GM12873 (cell line): Measurements from ENCODE around the gene DENND2A.

Experiments
- TF ChIP-seq, protein P1 (sequence below): IDR thresholded peaks from 2 replicates; pipeline ENCODE4 v1.5.1; 2012; ENCODE audit warnings: low read depth, mild to moderate bottlenecking, moderate library complexity, low read length, control low read depth; ENCODE audit not compliant: insufficient read depth; ENCODE audit errors: missing control alignments

DENND2A gene

DNA sequence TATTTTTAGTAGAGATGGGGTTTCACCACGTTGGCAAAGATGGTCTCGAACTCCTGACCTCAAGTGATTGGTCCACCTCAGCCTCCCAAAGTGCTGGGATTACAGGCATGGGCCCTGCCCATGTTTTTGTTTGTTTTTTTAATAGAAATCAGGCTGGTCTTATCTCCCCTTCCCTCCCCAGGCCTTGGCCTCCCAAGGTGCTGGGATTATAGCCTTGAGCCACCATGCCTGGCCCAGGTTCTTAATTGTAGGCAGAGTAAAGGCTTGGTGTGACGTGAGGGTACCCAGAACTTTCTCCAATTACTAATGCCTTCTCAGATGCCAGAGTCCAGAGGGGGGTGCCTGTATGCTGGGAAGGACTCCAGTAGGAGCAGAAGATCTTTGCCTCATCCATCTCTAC, 156.1 kb downstream of the DENND2A start:
- TF ChIP-seq, protein P1, sequence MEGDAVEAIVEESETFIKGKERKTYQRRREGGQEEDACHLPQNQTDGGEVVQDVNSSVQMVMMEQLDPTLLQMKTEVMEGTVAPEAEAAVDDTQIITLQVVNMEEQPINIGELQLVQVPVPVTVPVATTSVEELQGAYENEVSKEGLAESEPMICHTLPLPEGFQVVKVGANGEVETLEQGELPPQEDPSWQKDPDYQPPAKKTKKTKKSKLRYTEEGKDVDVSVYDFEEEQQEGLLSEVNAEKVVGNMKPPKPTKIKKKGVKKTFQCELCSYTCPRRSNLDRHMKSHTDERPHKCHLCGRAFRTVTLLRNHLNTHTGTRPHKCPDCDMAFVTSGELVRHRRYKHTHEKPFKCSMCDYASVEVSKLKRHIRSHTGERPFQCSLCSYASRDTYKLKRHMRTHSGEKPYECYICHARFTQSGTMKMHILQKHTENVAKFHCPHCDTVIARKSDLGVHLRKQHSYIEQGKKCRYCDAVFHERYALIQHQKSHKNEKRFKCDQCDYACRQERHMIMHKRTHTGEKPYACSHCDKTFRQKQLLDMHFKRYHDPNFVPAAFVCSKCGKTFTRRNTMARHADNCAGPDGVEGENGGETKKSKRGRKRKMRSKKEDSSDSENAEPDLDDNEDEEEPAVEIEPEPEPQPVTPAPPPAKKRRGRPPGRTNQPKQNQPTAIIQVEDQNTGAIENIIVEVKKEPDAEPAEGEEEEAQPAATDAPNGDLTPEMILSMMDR, result no peak

DNA sequence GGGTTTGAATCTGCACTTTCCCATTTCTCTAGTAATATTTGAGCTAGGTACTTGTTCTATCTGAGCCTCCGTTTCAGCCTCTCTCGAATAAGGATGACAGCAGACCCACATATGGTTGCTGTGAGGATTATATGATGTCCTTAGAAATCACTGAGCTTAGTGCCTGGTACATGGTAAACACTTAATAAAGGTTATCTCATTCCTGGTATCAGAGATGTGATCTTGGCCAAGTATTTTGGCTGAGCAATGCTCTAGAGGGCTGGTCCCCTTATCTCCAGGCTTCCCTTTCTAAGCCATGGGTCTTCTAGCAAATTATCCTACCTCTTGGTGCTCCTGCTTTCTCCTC, 160.9 kb downstream of the DENND2A start:
- TF ChIP-seq, protein P1, result no peak

- TF ChIP-seq, protein P1, result no peak
Measured at GRCh38 chr7:140479062-140479738, 161.4 kb downstream of the DENND2A start, which contains the start of gene MKRN1. MKRN1 (minus strand) TSS chr7:140479505; CDS start chr7:140479344, 161 bp downstream.

DNA sequence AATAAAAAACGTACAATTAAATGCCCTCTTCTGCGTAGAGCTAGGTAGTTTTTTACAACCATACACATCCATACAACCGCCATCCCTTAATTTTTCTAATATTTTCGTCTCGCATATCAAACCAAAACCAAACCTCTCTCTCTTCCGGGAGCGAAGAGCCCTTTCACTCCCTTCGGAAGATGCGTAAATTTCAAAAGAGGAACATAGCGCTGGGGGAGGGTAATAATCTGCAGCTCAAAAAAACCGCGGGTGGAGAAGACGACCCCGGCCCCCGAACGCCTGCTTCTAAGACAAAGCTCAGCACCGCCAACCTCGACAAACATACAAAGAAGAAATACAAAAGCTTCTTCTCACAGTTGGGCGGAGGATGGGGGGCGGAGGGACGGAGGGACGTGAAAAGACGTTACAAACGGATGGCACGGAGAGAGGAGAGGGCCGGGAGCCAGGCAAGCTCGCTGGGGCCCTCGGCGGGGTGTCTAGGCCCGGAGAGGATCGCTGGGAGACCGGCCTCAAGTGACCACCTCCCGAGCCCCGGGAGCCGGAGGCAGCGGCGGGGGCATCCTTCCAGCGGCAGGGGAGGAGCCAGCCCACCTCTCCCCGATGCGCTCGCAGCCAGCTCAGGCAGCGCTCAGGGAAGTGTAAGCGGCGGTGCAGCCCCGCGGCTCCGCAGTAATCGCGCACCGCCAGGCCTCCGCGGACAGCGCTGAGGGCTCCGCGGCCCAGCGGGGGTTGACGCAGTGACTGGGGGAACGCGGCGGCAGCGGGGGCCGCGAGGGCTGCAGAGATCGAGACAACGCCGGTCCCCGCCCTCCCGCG, 162.2 kb downstream of the DENND2A start:
- TF ChIP-seq, protein P1, result no peak

GRCh38 chr7:140476698-140477261, 163.8 kb downstream of the DENND2A start:
- TF ChIP-seq, protein P1, result no peak

DNA sequence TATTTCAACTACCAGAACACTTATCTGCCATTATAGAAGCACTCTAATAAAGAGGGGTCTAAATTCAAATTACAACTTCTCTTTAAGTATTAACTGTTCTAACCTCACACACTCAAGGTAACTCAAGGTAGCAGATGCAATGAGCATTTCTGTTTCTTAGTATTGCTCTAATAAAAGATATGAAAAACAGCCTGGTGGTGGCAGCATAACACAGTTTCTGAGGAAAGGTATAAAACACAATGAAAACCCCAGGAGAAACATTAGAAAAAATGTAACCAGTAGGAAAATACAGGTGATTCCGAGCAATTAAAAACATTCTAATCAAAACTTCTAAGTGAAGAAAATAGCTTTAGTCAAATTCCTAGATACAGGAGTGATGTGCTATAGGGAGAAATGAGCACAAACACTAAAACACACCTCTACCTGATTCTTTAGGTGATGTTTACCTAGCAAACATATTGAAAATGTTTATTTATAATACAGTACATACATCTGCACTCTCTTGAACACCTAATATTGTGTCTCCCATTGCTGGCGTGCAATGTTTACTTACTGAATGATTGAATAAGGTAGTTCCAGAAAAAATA, 164.8 kb downstream of the DENND2A start:
- TF ChIP-seq, protein P1, result peak; percentile 54
